ENCODE measurements around the gene SIGLEC10. TPM values are rescaled to one million over a fixed set of nuclear protein-coding genes. Genes with fewer than 3 reads are reported as not detected.
"Not testable (repeated sequence)": the region's sequence is repeated elsewhere in the genome, so short reads cannot be mapped to it uniquely, and the experiment has no call there.

Gene SIGLEC10
- total RNA-seq, 1 experiment from 2014 or later: not detected

DNA sequence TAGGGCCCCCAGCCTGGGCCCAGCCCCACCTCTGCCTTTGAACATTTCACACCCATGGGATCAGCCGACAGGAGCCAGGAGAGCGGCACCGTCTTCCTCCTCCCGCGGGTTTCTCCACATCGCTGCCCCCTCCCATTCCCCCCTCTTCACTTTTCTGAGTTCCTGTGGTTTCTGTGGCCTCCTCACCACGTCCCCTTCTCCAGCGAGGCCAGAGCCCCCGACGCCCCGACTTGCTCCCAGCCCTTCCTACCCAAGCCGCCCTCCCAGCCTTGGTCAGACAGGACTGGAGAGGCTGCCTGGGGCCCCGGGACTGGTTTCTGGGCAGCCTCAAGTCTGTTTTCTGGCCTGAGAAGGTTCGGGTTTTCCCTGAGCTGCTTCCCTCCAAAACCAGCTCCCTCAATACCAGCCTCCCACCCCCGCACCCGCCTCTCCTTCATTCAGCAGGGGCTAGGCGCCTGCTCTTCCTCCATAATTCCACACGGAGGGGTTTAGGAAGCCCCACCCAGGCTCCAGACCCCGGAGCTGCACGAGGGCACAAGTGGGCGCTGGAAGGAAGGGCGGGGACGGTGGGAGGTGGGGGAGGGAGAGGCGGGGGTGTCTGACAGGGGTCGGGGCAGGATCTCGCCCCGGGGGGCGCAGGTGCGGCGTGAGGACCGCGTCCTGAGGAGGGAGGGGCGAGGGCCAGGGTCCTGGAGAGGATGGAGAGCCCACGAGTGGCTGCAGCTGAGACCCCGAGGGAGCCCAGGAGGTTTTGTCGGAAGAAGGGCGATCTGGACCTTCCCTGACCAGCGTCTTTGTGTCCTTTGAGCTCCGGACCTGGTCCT lies 4.0 kb upstream of the SIGLEC10 start:
- Mint-ChIP-seq H3K9me3 (ENCODE audit: low read depth, unreplicated experiment) (no peaks in the 10 kb centered on the region), H3K4me1 (ENCODE audit: low read depth, unreplicated experiment) (no peaks in the 10 kb centered on the region), H3K36me3 (ENCODE audit: insufficient read depth, unreplicated experiment) (no peaks in the 10 kb centered on the region), H3K27ac (ENCODE audit: unreplicated experiment) (no peak overlapping the region), H3K4me3 (ENCODE audit: low read depth, unreplicated experiment) (no peak overlapping the region), H3K27me3 (ENCODE audit: unreplicated experiment) (peaks cover 80% of the 10 kb centered on the region)
- intact Hi-C loops (cut with micrococcal nuclease; ENCODE audit: unreplicated experiment): loop anchor here (1.0 kb wide), 1 partner anchor 236 kb away; no protein-coding TSS in a partner anchor
- BruUV-seq (replicated peaks): no TSS peak
- no peak for TF ChIP-seq CTCF (IDR thresholded peaks at IDR 0.05; ENCODE audit: unreplicated experiment)
- no peak for DNase-seq
- CTCF ChIA-PET: interaction anchor here (0.6 to 2.2 kb wide), 9 partner anchors 14 to 356 kb away, joined by 3 to 25 read pairs (median 4); partner anchors contain the start of gene ZNF175

DNA sequence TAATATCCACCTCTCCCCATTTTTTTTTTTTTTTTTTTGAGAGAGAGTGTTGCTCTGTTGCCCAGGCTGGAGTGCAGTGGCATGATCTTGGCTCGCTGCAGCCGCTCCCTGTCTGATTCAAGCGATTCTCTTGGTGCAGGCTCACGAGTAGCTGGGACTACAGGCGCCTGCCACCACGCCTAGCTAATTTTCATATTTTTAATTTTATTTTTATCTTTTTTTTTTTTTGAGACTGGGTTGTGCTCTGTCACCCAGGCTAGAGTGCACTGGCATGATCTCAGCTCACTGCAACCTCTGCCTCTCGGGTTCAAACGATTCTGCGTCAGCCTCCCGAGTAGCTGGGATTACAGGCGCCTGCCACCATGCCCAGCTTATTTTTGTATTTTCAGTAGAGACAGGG lies 3.1 kb upstream of the SIGLEC10 start:
- H3K4me3 Mint-ChIP-seq (ENCODE audit: low read depth, unreplicated experiment); H3K36me3 Mint-ChIP-seq (ENCODE audit: insufficient read depth, unreplicated experiment); BruUV-seq (replicated peaks); H3K27ac Mint-ChIP-seq (ENCODE audit: unreplicated experiment); DNase-seq; H3K9me3 Mint-ChIP-seq (ENCODE audit: low read depth, unreplicated experiment); intact Hi-C loops (cut with micrococcal nuclease; ENCODE audit: unreplicated experiment); H3K4me1 Mint-ChIP-seq (ENCODE audit: low read depth, unreplicated experiment): not testable (repeated sequence)
- H3K27me3 Mint-ChIP-seq (ENCODE audit: unreplicated experiment): peaks cover 80% of the 10 kb centered on the region
- CTCF ChIA-PET: interaction anchor here (0.6 to 2.2 kb wide), 4 partner anchors 21 to 357 kb away, joined by 4 to 25 read pairs (median 8); no protein-coding TSS in a partner anchor

DNA sequence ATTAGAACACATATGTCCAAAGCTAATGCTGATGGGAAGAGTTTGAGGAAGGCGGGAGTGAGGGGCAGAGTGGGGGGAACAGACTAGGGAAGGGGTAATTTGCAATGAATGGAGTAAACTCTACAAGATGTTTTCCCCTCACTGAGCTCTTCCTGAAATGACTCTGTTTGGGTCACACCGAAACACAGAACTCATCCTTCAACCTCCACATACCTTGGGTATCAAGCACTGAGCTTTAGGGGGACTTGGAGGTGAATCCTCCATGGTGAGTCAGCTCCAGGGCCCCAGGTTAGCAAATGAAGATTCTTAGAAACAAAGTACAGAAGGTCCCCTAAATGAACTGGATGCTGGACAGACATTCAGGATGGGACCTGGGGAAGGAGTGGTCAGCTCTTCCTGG lies 1.3 kb upstream of the SIGLEC10 start:
- H3K27me3 Mint-ChIP-seq (ENCODE audit: unreplicated experiment): peaks cover 93% of the 10 kb centered on the region
- H3K27ac Mint-ChIP-seq (ENCODE audit: unreplicated experiment): no peak overlapping the region
- no peaks in the 10 kb centered on the region for H3K36me3 Mint-ChIP-seq (ENCODE audit: insufficient read depth, unreplicated experiment)
- TF ChIP-seq CTCF (IDR thresholded peaks at IDR 0.05; ENCODE audit: unreplicated experiment): no peak
- intact Hi-C loops (cut with micrococcal nuclease; ENCODE audit: unreplicated experiment): no loop called here
- CTCF ChIA-PET: no interaction called here
- H3K9me3 Mint-ChIP-seq (ENCODE audit: low read depth, unreplicated experiment): no peaks in the 10 kb centered on the region
- DNase-seq: no peak
- H3K4me1 Mint-ChIP-seq (ENCODE audit: low read depth, unreplicated experiment): no peaks in the 10 kb centered on the region
- BruUV-seq (replicated peaks): no TSS peak
- no peak overlapping the region for H3K4me3 Mint-ChIP-seq (ENCODE audit: low read depth, unreplicated experiment)

GRCh38 chr19:51417810-51418157 lies 342 bp upstream of the SIGLEC10 start:
- no peak overlapping the region for H3K27ac Mint-ChIP-seq (ENCODE audit: unreplicated experiment)

GRCh38 chr19:51416422-51416821 lies 1.0 kb downstream of the SIGLEC10 start:
- H3K9me3 Mint-ChIP-seq (ENCODE audit: low read depth, unreplicated experiment); H3K4me1 Mint-ChIP-seq (ENCODE audit: low read depth, unreplicated experiment); DNase-seq; intact Hi-C loops (cut with micrococcal nuclease; ENCODE audit: unreplicated experiment); H3K4me3 Mint-ChIP-seq (ENCODE audit: low read depth, unreplicated experiment); BruUV-seq (replicated peaks); CTCF ChIA-PET; H3K36me3 Mint-ChIP-seq (ENCODE audit: insufficient read depth, unreplicated experiment); H3K27ac Mint-ChIP-seq (ENCODE audit: unreplicated experiment): not testable (repeated sequence)
- peaks cover 93% of the 10 kb centered on the region for H3K27me3 Mint-ChIP-seq (ENCODE audit: unreplicated experiment)

More at GRCh38 chr19:51417810-51418157, 342 bp upstream of the SIGLEC10 start:
- TF ChIP-seq CTCF (IDR thresholded peaks at IDR 0.05; ENCODE audit: unreplicated experiment): no peak
- Mint-ChIP-seq H3K9me3 (ENCODE audit: low read depth, unreplicated experiment) (no peaks in the 10 kb centered on the region), H3K27me3 (ENCODE audit: unreplicated experiment) (peaks cover 99% of the 10 kb centered on the region), H3K4me1 (ENCODE audit: low read depth, unreplicated experiment) (no peaks in the 10 kb centered on the region), H3K36me3 (ENCODE audit: insufficient read depth, unreplicated experiment) (no peaks in the 10 kb centered on the region), H3K4me3 (ENCODE audit: low read depth, unreplicated experiment) (no peak overlapping the region)
- no peak for DNase-seq
- no TSS peak for BruUV-seq (replicated peaks)
- CTCF ChIA-PET: no interaction called here
- intact Hi-C loops (cut with micrococcal nuclease; ENCODE audit: unreplicated experiment): no loop called here

Measured in Calu3 (cell line).